Fibroblast of villous mesenchyme (primary cell): ENCODE results near the gene NXPH4. TPM values are rescaled to one million over a fixed set of nuclear protein-coding genes. Genes with fewer than 3 reads are reported as not detected.

Source experiments
- DNase-seq: peaks from one replicate; pipeline ENCODE4 v3.0.0-alpha.2; 2010; ENCODE audit warnings: low read depth
- H3K4me3 ChIP-seq: 2 replicates; pipeline ENCODE4 v1.5.1; 2011; ENCODE audit warnings: low read depth, mild to moderate bottlenecking, low read length
- CTCF ChIP-seq: IDR thresholded peaks from 2 replicates; pipeline ENCODE4 v1.5.1; 2012; ENCODE audit warnings: low read depth, mild to moderate bottlenecking, low read length; ENCODE audit not compliant: insufficient read depth
- total RNA-seq: library from RNA; depleted of rRNA; stranded (reverse); fragments of >200 nt; gene quantifications from 2 replicates; pipeline ENCODE4 v1.2.3, GENCODE V29; 2012

The NXPH4 gene
- total RNA-seq, 1 donor = 1.3 TPM

DNA sequence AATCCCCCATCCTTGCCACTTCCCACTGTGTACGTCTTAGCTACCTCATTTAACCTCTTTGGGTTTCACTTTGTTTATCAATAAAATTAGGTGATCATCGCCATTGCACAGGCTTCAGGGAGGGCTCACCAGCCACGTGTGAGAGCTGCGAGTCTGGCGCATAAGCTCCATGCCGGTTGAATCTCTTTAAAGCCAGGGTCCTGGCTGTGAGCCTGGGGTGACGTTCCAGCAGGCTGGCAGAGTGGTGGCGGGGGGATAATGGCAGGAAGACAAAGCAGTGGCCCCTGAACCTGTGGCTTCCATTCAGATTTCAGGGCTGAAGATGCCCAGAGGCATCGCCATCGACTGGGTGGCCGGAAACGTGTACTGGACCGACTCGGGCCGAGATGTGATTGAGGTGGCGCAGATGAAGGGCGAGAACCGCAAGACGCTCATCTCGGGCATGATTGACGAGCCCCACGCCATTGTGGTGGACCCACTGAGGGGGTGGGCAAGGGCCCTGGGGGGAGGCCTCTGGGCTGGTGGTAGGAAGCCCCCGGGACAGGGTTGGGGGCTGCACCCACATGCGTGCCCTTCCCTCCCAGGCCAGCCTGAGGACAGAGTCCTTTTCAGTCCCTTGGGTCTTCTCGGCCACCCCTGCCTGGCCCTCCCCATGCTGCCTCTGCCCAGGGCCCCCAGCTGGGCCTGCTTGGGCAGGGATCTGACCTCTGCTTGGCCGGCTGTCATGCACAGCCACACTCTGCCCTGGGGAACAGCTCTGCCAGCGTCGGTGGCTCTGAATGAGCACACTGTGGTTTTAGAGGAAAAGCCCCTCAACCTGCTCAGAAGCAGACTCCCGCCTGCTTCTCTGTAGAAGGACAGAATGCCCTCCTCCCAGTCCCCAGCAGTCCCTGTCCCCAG, 8.6 kb upstream of the NXPH4 start:
- TF ChIP-seq CTCF = no peak
- H3K4me3 ChIP-seq = no peak overlapping the region
- DNase-seq = no peak

DNA sequence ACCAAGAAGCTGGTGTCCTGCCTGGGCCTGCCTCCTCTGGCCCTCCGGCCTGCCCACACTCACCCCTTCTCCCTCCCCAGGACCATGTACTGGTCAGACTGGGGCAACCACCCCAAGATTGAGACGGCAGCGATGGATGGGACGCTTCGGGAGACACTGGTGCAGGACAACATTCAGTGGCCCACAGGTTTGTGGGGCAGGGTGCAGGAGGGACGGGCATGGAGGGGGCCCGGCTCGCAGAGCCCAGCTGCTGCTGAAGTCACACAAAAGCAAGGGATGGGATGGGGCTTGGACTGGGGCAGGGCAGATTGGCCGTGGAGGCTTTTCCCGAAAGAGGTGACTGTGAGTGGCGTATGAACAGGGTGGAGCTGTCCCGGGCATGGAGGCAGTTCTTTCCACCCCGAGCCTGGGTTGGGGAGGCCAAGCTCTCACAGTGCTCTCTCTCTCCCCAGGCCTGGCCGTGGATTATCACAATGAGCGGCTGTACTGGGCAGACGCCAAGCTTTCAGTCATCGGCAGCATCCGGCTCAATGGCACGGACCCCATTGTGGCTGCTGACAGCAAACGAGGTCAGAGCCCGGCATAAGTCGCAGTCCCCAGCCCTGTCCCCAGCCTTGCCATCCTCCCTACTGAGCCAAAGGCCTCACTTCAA, 7.8 kb upstream of the NXPH4 start:
- TF ChIP-seq CTCF = no peak
- DNase-seq = no peak
- H3K4me3 ChIP-seq = no peak overlapping the region

DNA sequence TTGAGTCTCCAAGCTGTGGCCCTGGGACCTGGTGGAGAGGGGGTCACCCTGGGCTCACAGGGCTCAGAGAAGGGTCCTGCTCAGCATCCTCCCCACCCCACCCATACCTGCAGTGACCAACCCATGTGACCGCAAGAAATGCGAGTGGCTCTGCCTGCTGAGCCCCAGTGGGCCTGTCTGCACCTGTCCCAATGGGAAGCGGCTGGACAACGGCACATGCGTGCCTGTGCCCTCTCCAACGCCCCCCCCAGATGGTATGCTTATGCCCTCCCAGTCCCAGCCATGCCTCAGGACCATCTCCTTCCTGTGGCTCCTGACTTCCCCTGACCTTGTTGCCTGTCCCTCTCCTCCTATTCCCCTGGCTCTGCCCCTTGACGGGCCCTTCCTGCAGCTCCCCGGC, 6.7 kb upstream of the NXPH4 start:
- no peak for DNase-seq
- no peak overlapping the region for H3K4me3 ChIP-seq
- TF ChIP-seq CTCF = no peak

DNA sequence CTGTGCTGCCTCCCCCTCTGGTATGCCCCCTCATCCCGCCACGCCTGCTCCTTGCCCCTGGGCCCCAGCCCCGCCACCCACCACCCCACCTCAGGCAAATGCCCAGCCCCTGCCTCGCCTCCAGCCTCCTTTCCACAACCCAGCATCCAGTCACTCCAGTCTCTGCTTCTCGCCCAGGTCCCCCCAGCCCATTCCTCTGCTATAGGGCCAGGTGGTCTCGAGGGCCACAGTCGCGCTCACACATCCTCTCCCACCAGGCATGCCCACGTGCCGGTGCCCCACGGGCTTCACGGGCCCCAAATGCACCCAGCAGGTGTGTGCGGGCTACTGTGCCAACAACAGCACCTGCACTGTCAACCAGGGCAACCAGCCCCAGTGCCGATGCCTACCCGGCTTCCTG, 6.1 kb upstream of the NXPH4 start:
- no peak overlapping the region for H3K4me3 ChIP-seq
- DNase-seq = no peak
- no peak for TF ChIP-seq CTCF

- DNase-seq = no peak
- no peak for TF ChIP-seq CTCF
- no peak overlapping the region for H3K4me3 ChIP-seq
Measured at GRCh38 chr12:57210926-57211692, 5.5 kb upstream of the NXPH4 start.

DNA sequence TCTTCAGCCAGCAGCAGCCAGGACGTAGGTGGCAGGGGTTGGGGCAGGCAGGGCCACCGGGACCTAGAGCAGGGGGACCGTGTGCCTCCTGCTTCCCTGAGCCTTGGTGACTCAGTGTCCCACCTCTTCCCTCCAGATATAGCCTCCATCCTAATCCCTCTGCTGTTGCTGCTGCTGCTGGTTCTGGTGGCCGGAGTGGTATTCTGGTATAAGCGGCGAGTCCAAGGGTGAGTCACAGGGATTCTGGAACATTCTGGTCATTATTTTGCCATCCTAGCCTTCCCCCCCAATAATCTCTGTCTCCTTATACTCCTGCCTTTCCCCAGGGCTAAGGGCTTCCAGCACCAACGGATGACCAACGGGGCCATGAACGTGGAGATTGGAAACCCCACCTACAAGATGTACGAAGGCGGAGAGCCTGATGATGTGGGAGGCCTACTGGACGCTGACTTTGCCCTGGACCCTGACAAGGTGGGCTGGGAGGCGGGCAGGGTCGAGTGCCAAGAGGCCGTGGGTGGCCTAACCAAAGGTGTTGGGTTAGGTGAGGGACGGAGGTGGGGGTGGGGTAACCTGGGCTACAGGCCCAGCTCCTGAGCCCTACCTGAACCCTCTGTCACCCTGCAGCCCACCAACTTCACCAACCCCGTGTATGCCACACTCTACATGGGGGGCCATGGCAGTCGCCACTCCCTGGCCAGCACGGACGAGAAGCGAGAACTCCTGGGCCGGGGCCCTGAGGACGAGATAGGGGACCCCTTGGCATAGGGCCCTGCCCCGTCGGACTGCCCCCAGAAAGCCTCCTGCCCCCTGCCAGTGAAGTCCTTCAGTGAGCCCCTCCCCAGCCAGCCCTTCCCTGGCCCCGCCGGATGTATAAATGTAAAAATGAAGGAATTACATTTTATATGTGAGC, 4.5 kb upstream of the NXPH4 start:
- DNase-seq = no peak
- TF ChIP-seq CTCF = peak; percentile 12
- H3K4me3 ChIP-seq = no peak overlapping the region
